K562 (cell line): ENCODE measurements around the gene PHETA1. TPM values are rescaled to one million over a fixed set of nuclear protein-coding genes. Genes with fewer than 3 reads are reported as not detected.

Source experiments
- ATAC-seq: fragments of 200-7000 bp; cut with Tn5 transposase; 3 replicates; pipeline ENCODE4 v1.9.1; 2020; ENCODE audit warnings: moderate library complexity
- BruUV-seq: library from RNA; stranded (reverse); fragments of 400-500 nt; replicated peaks from 2 replicates; lab custom pipeline; 2021; lab: Mats Ljungman, UMichigan
- CTCF ChIA-PET: fragments of 300-600 bp; formaldehyde crosslinking; extraction: SDS; loops from one replicate; lab custom pipeline; 2021; ENCODE audit warnings: low intra/inter-chr PET ratio; lab: Yijun Ruan, JAX
- POLR2A ChIA-PET: fragments of 300-600, 350-650 bp; sonication (Branson Sonifier 250); formaldehyde crosslinking; extraction: SDS; loops from one replicate; lab custom pipeline; 2021; ENCODE audit warnings: antibody characterized with exemption, inconsistent platforms; lab: Yijun Ruan, JAX
- DNase-seq, 4 experiments: peaks; one replicate each; pipeline versions ENCODE4 v3.0.0 to v3.0.0-alpha.2; 2011 to 2018; ENCODE audit warnings: low spot score in 3 of 4, mixed read lengths in 3 of 4; ENCODE audit errors: extremely low read depth in 1 of 4
- FAIRE-seq: peaks from 2 replicates; lab custom pipeline; 2011; peaks lifted over from hg19 to GRCh38; lab: Jason Lieb, UNC
- H2AFZ ChIP-seq: 2 replicates; pipeline ENCODE4 v1.6.0; 2011; ENCODE audit warnings: low read depth, low read length, control low read depth, inconsistent platforms
- H3K27ac ChIP-seq: fragments of 200-600 bp; 3 replicates; pipeline ENCODE4 v1.8.0; 2011; ENCODE audit warnings: low read depth, mild to moderate bottlenecking, control low read depth, inconsistent platforms, low read length, moderate library complexity, mixed read lengths; ENCODE audit errors: extremely low read depth
- H3K27me3 ChIP-seq, 2 experiments: fragments of 300-600 bp in 1 of 2; 2 replicates in 1 of 2; 3 replicates in 1 of 2; pipeline versions ENCODE4 v1.6.0 to v1.8.0; 2011; ENCODE audit warnings: inconsistent platforms in 2 of 2, low read length in 2 of 2, mild to moderate bottlenecking in 1 of 2, mixed read lengths in 1 of 2, moderate library complexity in 1 of 2; ENCODE audit not compliant: control insufficient read depth in 2 of 2, insufficient read depth in 2 of 2
- H3K36me3 ChIP-seq: fragments of 300-600 bp; 3 replicates; pipeline ENCODE4 v1.8.0; 2011; ENCODE audit warnings: mild to moderate bottlenecking, low read length, inconsistent platforms; ENCODE audit not compliant: control insufficient read depth, insufficient read depth
- H3K4me1 ChIP-seq, 2 experiments: fragments of 200-600 bp in 1 of 2; replicated peaks in 1 of 2; 2 replicates in 1 of 2; 3 replicates in 1 of 2; pipeline versions ENCODE4 v1.5.1 to v1.8.0; 2011; ENCODE audit warnings: inconsistent platforms in 2 of 2, low read length in 2 of 2, mild to moderate bottlenecking in 1 of 2, mixed read lengths in 1 of 2, moderate library complexity in 1 of 2; ENCODE audit not compliant: control insufficient read depth in 2 of 2, insufficient read depth in 2 of 2
- H3K4me2 ChIP-seq: 2 replicates; pipeline ENCODE4 v1.6.1; 2011; ENCODE audit warnings: low read length, control low read depth, inconsistent platforms, mixed read lengths; ENCODE audit not compliant: insufficient read depth
- H3K4me3 ChIP-seq: fragments of 200-600 bp; sonication (generic), shearing (Covaris generic); 2 replicates; pipeline ENCODE4 v1.5.1; 2016; ENCODE audit warnings: control low read depth, inconsistent platforms
- H3K79me2 ChIP-seq: fragments of 200-600 bp; 3 replicates; pipeline ENCODE4 v1.8.0; 2011; ENCODE audit warnings: low read length, inconsistent platforms; ENCODE audit not compliant: control insufficient read depth, insufficient read depth
- H3K9ac ChIP-seq, 2 experiments: 2 replicates each; pipeline versions ENCODE4 v1.6.0 to v1.6.1; 2011; ENCODE audit warnings: low read depth in 2 of 2, low read length in 2 of 2, control low read depth in 1 of 2, inconsistent platforms in 1 of 2, mild to moderate bottlenecking in 1 of 2, mixed read lengths in 1 of 2; ENCODE audit not compliant: insufficient read depth in 1 of 2
- H3K9me1 ChIP-seq: one replicate; pipeline ENCODE4 v1.6.0; 2011; ENCODE audit warnings: inconsistent platforms, mild to moderate bottlenecking, low read length, moderate library complexity; ENCODE audit not compliant: control insufficient read depth, insufficient read depth
- H3K9me3 ChIP-seq: replicated peaks from 2 replicates; pipeline ENCODE4 v1.5.1; 2011; ENCODE audit warnings: low read depth, low read length, inconsistent platforms; ENCODE audit not compliant: control insufficient read depth, insufficient read depth
- H4K20me1 ChIP-seq: replicated peaks from 2 replicates; pipeline ENCODE4 v1.6.1; 2011; ENCODE audit warnings: low read length, inconsistent platforms, mixed read lengths; ENCODE audit not compliant: control insufficient read depth, insufficient read depth
- E4F1 ChIP-seq: fragments of 250-450 bp; sonication (Bioruptor Pico); IDR thresholded peaks from 2 replicates; pipeline ENCODE4 v1.5.0; 2021; ENCODE audit warnings: mild to moderate bottlenecking, borderline replicate concordance
- SMC3 ChIP-seq: conservative IDR thresholded peaks from 2 replicates; pipeline ENCODE4 v1.6.1; 2011; ENCODE audit warnings: low read depth, low read length, improper control_type of control experiment; ENCODE audit not compliant: insufficient read depth
- THAP12 ChIP-seq: fragments of 250-450 bp; sonication (Bioruptor Pico); IDR thresholded peaks from 2 replicates; pipeline ENCODE4 v1.9.0; 2021; ENCODE audit warnings: mild to moderate bottlenecking, inconsistent platforms
- ZBTB11 ChIP-seq, 3 experiments: fragments of 200-800 bp in 1 of 3; fragments of 250-450 bp in 1 of 3; fragments of 450-650 bp in 1 of 3; sonication (Bioruptor Pico) in 1 of 3; sonication (Bioruptor generic) in 1 of 3; formaldehyde crosslinking in 1 of 3; IDR thresholded peaks; 2 replicates each; pipeline versions ENCODE4 v1.6.1 to v1.8.0; 2016 to 2022; ENCODE audit warnings: mild to moderate bottlenecking in 2 of 3, missing genetic modification characterization in 2 of 3, missing compliant biosample characterization in 1 of 3, moderate library complexity in 1 of 3
- ZNF324 ChIP-seq: fragments of 250-450 bp; sonication (Bioruptor Pico); IDR thresholded peaks from 2 replicates; pipeline ENCODE4 v1.4.0; 2020; ENCODE audit warnings: mild to moderate bottlenecking
- WGBS: fragments of 100-300 bp; shearing (Covaris generic); methylation state at CpG from one replicate; pipeline ENCODE4 v1.1.6; 2016; ENCODE audit warnings: low coverage, mixed read lengths; ENCODE audit not compliant: insufficient coverage; ENCODE audit errors: missing lambda C conversion rate; 5-methylcytosine and 5-hydroxymethylcytosine counted together
- in situ Hi-C: fragments of 300-500 bp; cut with MboI; formaldehyde crosslinking; loops from 4 replicates; pipeline ENCODE4 v1.15.0; 2018; ENCODE audit warnings: inconsistent platforms, mixed read lengths
- intact Hi-C: fragments of 100-400 bp; cut with micrococcal nuclease; formaldehyde crosslinking; loops from 2 replicates; pipeline ENCODE4 v1.14.2; 2022
- polyA plus RNA-seq, 8 experiments: library from polyadenylated mRNA; depleted of rRNA in 4 of 8; stranded (reverse) in 5 of 8; unstranded in 3 of 8; fragments of >200 nt; fragmentation: Nextera tagmentation in 2 of 8; fragmentation: Illumina TruSeq in 1 of 8; extraction: Ambion mirVana in 2 of 8; extraction: Trizol in 1 of 8; gene quantifications; 2 replicates each; pipeline versions ENCODE4 v1.2.1 to v1.2.3, GENCODE V29; 2011 to 2014; ENCODE audit warnings: inconsistent platforms in 1 of 8, missing spikeins in 1 of 8
- total RNA-seq, 7 experiments: library from RNA; depleted of rRNA in 6 of 7; stranded (reverse); fragments of >200 nt in 6 of 7; fragmentation: Illumina TruSeq in 2 of 7; extraction: Trizol in 2 of 7; gene quantifications; 2 replicates each; pipeline versions ENCODE4 v1.2.1 to v1.2.3, GENCODE V29; 2011 to 2021; ENCODE audit warnings: low replicate concordance in 1 of 7
- TF ChIP-seq, protein P1 (sequence below), 2 experiments: fragments of 450-650 bp; IDR thresholded peaks; 2 replicates each; pipeline ENCODE4 v1.6.1; 2018; ENCODE audit warnings: mild to moderate bottlenecking in 2 of 2, low read depth in 1 of 2; ENCODE audit not compliant: partially characterized antibody in 2 of 2

PHETA1 gene
- total and polyA plus RNA-seq, 9 of the 15 experiments (the other 6 are each of a cell fraction or from before 2014, with no cell fraction given) = 0.03 to 12.4 (median 3.0) TPM

DNA sequence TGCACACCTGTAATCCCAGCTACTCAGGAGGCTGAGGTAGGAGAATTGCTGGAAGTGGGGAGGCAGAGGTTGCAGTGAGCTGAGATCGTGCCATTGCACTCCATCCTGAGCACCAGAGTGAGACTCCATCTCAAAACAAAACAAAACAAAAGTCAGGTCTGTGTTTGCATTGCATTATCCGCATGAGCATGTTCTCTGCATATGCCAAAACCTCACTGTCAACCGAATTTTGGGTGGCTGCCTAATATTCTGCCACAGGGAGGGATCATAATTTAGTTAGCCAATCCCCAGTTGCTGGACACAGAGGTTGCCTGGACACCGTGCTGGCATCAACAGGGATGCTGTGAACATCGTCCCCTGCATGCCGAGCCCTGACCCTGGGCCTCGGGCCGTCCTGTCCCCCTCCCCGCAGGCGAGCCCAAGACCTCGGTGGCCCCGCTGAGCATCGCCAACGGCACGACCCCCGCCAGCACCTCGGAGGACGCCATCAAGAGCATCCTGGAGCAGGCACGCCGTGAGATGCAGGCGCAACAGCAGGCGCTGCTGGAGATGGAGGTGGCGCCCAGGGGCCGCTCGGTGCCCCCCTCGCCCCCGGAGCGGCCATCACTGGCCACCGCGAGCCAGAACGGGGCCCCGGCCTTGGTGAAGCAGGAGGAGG is 49.2 kb downstream of the PHETA1 start:
- Histone ChIP-seq H3K9me3 (no peaks in the 10 kb centered on the region), H3K4me2 (no peak overlapping the region), H4K20me1 (no peaks in the 10 kb centered on the region), H3K79me2 (no peaks in the 10 kb centered on the region), H3K27me3 (peaks cover 30 to 50% of the 10 kb centered on the region in 2 experiments; a peak in 4 of 5 replicates), H3K27ac (no peak overlapping the region), H3K9ac (no peak overlapping the region; a peak in 1 of 4 replicates), H2AFZ (no peak overlapping the region), H3K4me3 (no peak overlapping the region), H3K36me3 (no peaks in the 10 kb centered on the region), H3K4me1 (peaks cover 0 to 21% of the 10 kb centered on the region in 2 experiments; a peak in 2 of 5 replicates), H3K9me1 (no peaks in the 10 kb centered on the region)
- CTCF ChIA-PET = no interaction called here
- FAIRE-seq = no peak
- TF ChIP-seq ZBTB11 (CRISPR knock-in tag; IDR thresholded peaks at IDR 0.05) (no peak), E4F1 (CRISPR knock-in tag) (no peak), THAP12 (CRISPR knock-in tag) (no peak), SMC3 (no peak), ZNF324 (CRISPR knock-in tag) (no peak)
- TF ChIP-seq, protein P1, sequence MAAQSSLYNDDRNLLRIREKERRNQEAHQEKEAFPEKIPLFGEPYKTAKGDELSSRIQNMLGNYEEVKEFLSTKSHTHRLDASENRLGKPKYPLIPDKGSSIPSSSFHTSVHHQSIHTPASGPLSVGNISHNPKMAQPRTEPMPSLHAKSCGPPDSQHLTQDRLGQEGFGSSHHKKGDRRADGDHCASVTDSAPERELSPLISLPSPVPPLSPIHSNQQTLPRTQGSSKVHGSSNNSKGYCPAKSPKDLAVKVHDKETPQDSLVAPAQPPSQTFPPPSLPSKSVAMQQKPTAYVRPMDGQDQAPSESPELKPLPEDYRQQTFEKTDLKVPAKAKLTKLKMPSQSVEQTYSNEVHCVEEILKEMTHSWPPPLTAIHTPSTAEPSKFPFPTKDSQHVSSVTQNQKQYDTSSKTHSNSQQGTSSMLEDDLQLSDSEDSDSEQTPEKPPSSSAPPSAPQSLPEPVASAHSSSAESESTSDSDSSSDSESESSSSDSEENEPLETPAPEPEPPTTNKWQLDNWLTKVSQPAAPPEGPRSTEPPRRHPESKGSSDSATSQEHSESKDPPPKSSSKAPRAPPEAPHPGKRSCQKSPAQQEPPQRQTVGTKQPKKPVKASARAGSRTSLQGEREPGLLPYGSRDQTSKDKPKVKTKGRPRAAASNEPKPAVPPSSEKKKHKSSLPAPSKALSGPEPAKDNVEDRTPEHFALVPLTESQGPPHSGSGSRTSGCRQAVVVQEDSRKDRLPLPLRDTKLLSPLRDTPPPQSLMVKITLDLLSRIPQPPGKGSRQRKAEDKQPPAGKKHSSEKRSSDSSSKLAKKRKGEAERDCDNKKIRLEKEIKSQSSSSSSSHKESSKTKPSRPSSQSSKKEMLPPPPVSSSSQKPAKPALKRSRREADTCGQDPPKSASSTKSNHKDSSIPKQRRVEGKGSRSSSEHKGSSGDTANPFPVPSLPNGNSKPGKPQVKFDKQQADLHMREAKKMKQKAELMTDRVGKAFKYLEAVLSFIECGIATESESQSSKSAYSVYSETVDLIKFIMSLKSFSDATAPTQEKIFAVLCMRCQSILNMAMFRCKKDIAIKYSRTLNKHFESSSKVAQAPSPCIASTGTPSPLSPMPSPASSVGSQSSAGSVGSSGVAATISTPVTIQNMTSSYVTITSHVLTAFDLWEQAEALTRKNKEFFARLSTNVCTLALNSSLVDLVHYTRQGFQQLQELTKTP (IDR thresholded peaks at IDR 0.05; ENCODE audit: low read depth in 1 of 2, partially characterized antibody in 2 of 2) = no peak
- intact Hi-C loops = no loop called here
- in situ Hi-C loops = loop anchor here (10.0 kb wide), 1 partner anchor 385 kb away; no protein-coding TSS in a partner anchor
- no peak for ATAC-seq
- BruUV-seq = no TSS peak
- POLR2A ChIA-PET = no interaction called here
- WGBS = 0% methylated on average over 21 of the region's 32 CpGs
- no peak for DNase-seq
